SK-N-SH treated with all-trans-retinoic acid at 6 μM for 48 hours (cell line): ENCODE results near the gene ARMH4.

Experiments
- BACH2 ChIP-seq: fragments of 250-450 bp; sonication (Bioruptor Pico); IDR thresholded peaks from 2 replicates; pipeline ENCODE4 v1.9.0; 2021; ENCODE audit warnings: mild to moderate bottlenecking, borderline replicate concordance
- CREB5 ChIP-seq: fragments of 250-450 bp; sonication (Bioruptor Pico); IDR thresholded peaks from 2 replicates; pipeline ENCODE4 v1.5.1; 2020; ENCODE audit warnings: low read depth, mild to moderate bottlenecking, moderate library complexity
- GLIS3 ChIP-seq: fragments of 250-450 bp; sonication (Bioruptor Pico); IDR thresholded peaks from 2 replicates; pipeline ENCODE4 v1.5.0; 2020; ENCODE audit warnings: mild to moderate bottlenecking, moderate library complexity
- PPARA ChIP-seq: fragments of 250-450 bp; sonication (Bioruptor Pico); IDR thresholded peaks from 2 replicates; pipeline ENCODE4 v1.5.0; 2020; ENCODE audit warnings: mild to moderate bottlenecking, borderline replicate concordance
- ZC3H10 ChIP-seq: fragments of 250-450 bp; sonication (Bioruptor Pico); IDR thresholded peaks from 2 replicates; pipeline ENCODE4 v1.5.1; 2021; ENCODE audit warnings: mild to moderate bottlenecking, moderate library complexity
- ZFP3 ChIP-seq: fragments of 250-450 bp; sonication (Bioruptor Pico); IDR thresholded peaks from 2 replicates; pipeline ENCODE4 v1.5.0; 2020; ENCODE audit warnings: mild to moderate bottlenecking, moderate library complexity
- ZFP30 ChIP-seq: fragments of 450-650 bp; formaldehyde crosslinking; IDR thresholded peaks from 2 replicates; pipeline ENCODE4 v1.5.0; 2022; ENCODE audit warnings: mild to moderate bottlenecking, moderate library complexity
- TF ChIP-seq, protein P1 (sequence below): fragments of 250-450 bp; sonication (Bioruptor Pico); IDR thresholded peaks from 2 replicates; pipeline ENCODE4 v1.8.0; 2020; ENCODE audit warnings: mild to moderate bottlenecking, moderate library complexity, borderline replicate concordance

- no peak for TF ChIP-seq ZFP30
- TF ChIP-seq ZFP3 = no peak
- TF ChIP-seq, protein P1, sequence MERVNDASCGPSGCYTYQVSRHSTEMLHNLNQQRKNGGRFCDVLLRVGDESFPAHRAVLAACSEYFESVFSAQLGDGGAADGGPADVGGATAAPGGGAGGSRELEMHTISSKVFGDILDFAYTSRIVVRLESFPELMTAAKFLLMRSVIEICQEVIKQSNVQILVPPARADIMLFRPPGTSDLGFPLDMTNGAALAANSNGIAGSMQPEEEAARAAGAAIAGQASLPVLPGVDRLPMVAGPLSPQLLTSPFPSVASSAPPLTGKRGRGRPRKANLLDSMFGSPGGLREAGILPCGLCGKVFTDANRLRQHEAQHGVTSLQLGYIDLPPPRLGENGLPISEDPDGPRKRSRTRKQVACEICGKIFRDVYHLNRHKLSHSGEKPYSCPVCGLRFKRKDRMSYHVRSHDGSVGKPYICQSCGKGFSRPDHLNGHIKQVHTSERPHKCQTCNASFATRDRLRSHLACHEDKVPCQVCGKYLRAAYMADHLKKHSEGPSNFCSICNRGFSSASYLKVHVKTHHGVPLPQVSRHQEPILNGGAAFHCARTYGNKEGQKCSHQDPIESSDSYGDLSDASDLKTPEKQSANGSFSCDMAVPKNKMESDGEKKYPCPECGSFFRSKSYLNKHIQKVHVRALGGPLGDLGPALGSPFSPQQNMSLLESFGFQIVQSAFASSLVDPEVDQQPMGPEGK (CRISPR knock-in tag) = no peak
- no peak for TF ChIP-seq BACH2 (CRISPR knock-in tag)
- no peak for TF ChIP-seq ZC3H10
- TF ChIP-seq PPARA (CRISPR knock-in tag) = no peak
- TF ChIP-seq CREB5 (CRISPR knock-in tag) = no peak
- no peak for TF ChIP-seq GLIS3
Observed at GRCh38 chr14:58145936-58146335, 6.1 kb downstream of the ARMH4 start.
